K562 (cell line): Measurements from ENCODE around the gene CPED1. TPM values are rescaled to one million over a fixed set of nuclear protein-coding genes. Genes with fewer than 3 reads are reported as not detected.

Source experiments
- CHD7 ChIP-seq: fragments of 200-600 bp; sonication (generic); IDR thresholded peaks from one replicate; pipeline ENCODE4 v1.6.1; 2012; ENCODE audit warnings: mild to moderate bottlenecking, low read depth, low read length, inconsistent platforms
- FOXA3 ChIP-seq, 2 experiments: fragments of 450-650 bp in 1 of 2; sonication (generic) in 1 of 2; formaldehyde crosslinking; IDR thresholded peaks in 1 of 2; conservative IDR thresholded peaks in 1 of 2; 2 replicates each; pipeline versions ENCODE4 v1.4.0 to v1.8.0; 2020 to 2022; ENCODE audit warnings: mild to moderate bottlenecking in 2 of 2, missing genetic modification reagents in 1 of 2
- FOXM1 ChIP-seq, 2 experiments: fragments of 450-650 bp in 1 of 2; sonication (generic) in 1 of 2; formaldehyde crosslinking in 1 of 2; IDR thresholded peaks; 2 replicates each; pipeline versions ENCODE4 v1.6.1 to v1.9.0; 2017 to 2022; ENCODE audit warnings: low read depth in 2 of 2, mild to moderate bottlenecking in 2 of 2, missing genetic modification reagents in 1 of 2, moderate library complexity in 1 of 2
- HBP1 ChIP-seq: fragments of 450-650 bp; formaldehyde crosslinking; IDR thresholded peaks from 2 replicates; pipeline ENCODE4 v1.4.0; 2022; ENCODE audit warnings: missing genetic modification characterization
- HNRNPLL ChIP-seq: fragments of 200-400 bp; formaldehyde crosslinking; IDR thresholded peaks from 2 replicates; pipeline ENCODE4 v1.6.1; 2017; ENCODE audit warnings: low read length, low read depth, mild to moderate bottlenecking; ENCODE audit not compliant: poor library complexity, severe bottlenecking
- MLX ChIP-seq, 2 experiments: fragments of 450-650 bp in 1 of 2; sonication (generic) in 1 of 2; formaldehyde crosslinking; conservative IDR thresholded peaks; 2 replicates each; pipeline versions ENCODE4 v1.4.0 to v1.8.1; 2020 to 2022; ENCODE audit warnings: mild to moderate bottlenecking in 1 of 2, missing genetic modification reagents in 1 of 2
- RBM22 ChIP-seq: fragments of 200-400 bp; formaldehyde crosslinking; IDR thresholded peaks from 2 replicates; pipeline ENCODE4 v1.6.1; 2018; ENCODE audit warnings: low read length, low read depth; ENCODE audit not compliant: poor library complexity, severe bottlenecking
- TBL1XR1 ChIP-seq, 2 experiments: IDR thresholded peaks; 2 replicates each; pipeline ENCODE4 v1.6.1; 2012; ENCODE audit warnings: improper control_type of control experiment in 2 of 2, low read length in 2 of 2, mild to moderate bottlenecking in 1 of 2
- ZKSCAN8 ChIP-seq: fragments of 200-800 bp; sonication (Bioruptor generic); IDR thresholded peaks from 2 replicates; pipeline ENCODE4 v1.6.1; 2016; ENCODE audit warnings: missing genetic modification characterization, missing compliant biosample characterization
- polyA plus RNA-seq, 8 experiments: library from polyadenylated mRNA; depleted of rRNA in 4 of 8; stranded (reverse) in 5 of 8; unstranded in 3 of 8; fragments of >200 nt; fragmentation: Nextera tagmentation in 2 of 8; fragmentation: Illumina TruSeq in 1 of 8; extraction: Ambion mirVana in 2 of 8; extraction: Trizol in 1 of 8; gene quantifications; 2 replicates each; pipeline versions ENCODE4 v1.2.1 to v1.2.3, GENCODE V29; 2011 to 2014; ENCODE audit warnings: inconsistent platforms in 1 of 8, missing spikeins in 1 of 8
- total RNA-seq, 7 experiments: library from RNA; depleted of rRNA in 6 of 7; stranded (reverse); fragments of >200 nt in 6 of 7; fragmentation: Illumina TruSeq in 2 of 7; extraction: Trizol in 2 of 7; gene quantifications; 2 replicates each; pipeline versions ENCODE4 v1.2.1 to v1.2.3, GENCODE V29; 2011 to 2021; ENCODE audit warnings: low replicate concordance in 1 of 7

CPED1 gene
- total and polyA plus RNA-seq, 9 of the 15 experiments (the other 6 are each of a cell fraction or from before 2014, with no cell fraction given): 195 to 393 (median 290) TPM

- TF ChIP-seq CHD7: no peak
- no peak for TF ChIP-seq FOXA3 (CRISPR knock-in tag; conservative IDR thresholded peaks at IDR 0.05 in 1 of 2, IDR thresholded peaks at IDR 0.05 in 1 of 2)
- TF ChIP-seq RBM22: no peak
- TF ChIP-seq HBP1 (CRISPR knock-in tag): no peak
- no peak for TF ChIP-seq TBL1XR1 (IDR thresholded peaks at IDR 0.05; ENCODE audit: low read length in 2 of 2)
- no peak; the same call in 1 of the 2 replicates for TF ChIP-seq ZKSCAN8 (CRISPR knock-in tag)
- TF ChIP-seq MLX (CRISPR knock-in tag; conservative IDR thresholded peaks at IDR 0.05): no peak
- TF ChIP-seq HNRNPLL: no peak
- no peak for TF ChIP-seq FOXM1 (IDR thresholded peaks at IDR 0.05; ENCODE audit: low read depth)
- no peak for TF ChIP-seq FOXM1 (CRISPR knock-in tag; IDR thresholded peaks at IDR 0.05; ENCODE audit: low read depth)
These were observed 11.8 kb downstream of the CPED1 start (continued) for GRCh38 chr7:121000081-121000983.
